ENCODE measurements around the gene NEXMIF.
"Not testable (repeated sequence)": the region's sequence is repeated elsewhere in the genome, so short reads cannot be mapped to it uniquely, and the experiment has no call there.

The NEXMIF gene

GRCh38 chrX:74925225-74926088 lies at the start of gene NEXMIF:
TSS of gene NEXMIF (minus strand) at chrX:74925452.
- peak; percentile 7 to 14 for DNase-seq

GRCh38 chrX:74961962-74962361 lies 36.7 kb upstream of the NEXMIF start:
- DNase-seq: not testable (repeated sequence)

GRCh38 chrX:74949717-74950116 lies 24.5 kb upstream of the NEXMIF start:
- DNase-seq: no peak

GRCh38 chrX:74940414-74940813 lies 15.2 kb upstream of the NEXMIF start:
- DNase-seq: no peak

- no peak for DNase-seq
These were observed 6.0 kb upstream of the NEXMIF start for GRCh38 chrX:74931214-74931613.

- DNase-seq: peak; percentile 18 to 20
These were observed 615 bp downstream of the NEXMIF start for GRCh38 chrX:74924449-74925224.

- no peak for DNase-seq
These were observed 1.3 kb downstream of the NEXMIF start for GRCh38 chrX:74923942-74924448.

- DNase-seq: no peak
These were observed 2.2 kb downstream of the NEXMIF start for GRCh38 chrX:74922922-74923543.

- no peak for DNase-seq
These were observed 13.8 kb downstream of the NEXMIF start for GRCh38 chrX:74911494-74911893.

- no peak for DNase-seq
These were observed 18.8 kb downstream of the NEXMIF start for GRCh38 chrX:74906417-74906816.

- DNase-seq: no peak
These were observed 22.4 kb downstream of the NEXMIF start for GRCh38 chrX:74902806-74903205.

- DNase-seq: no peak
These were observed 32.7 kb downstream of the NEXMIF start for GRCh38 chrX:74892561-74892960.

- no peak for DNase-seq
These were observed 34.4 kb downstream of the NEXMIF start for GRCh38 chrX:74890676-74891430.

GRCh38 chrX:74882383-74882782 lies 42.9 kb downstream of the NEXMIF start:
- not testable (repeated sequence) for DNase-seq

GRCh38 chrX:74865725-74866124 lies 59.5 kb downstream of the NEXMIF start:
- no peak for DNase-seq

- DNase-seq: no peak
These were observed 72.0 kb downstream of the NEXMIF start for GRCh38 chrX:74853255-74853654.

- DNase-seq: no peak
These were observed 89.7 kb downstream of the NEXMIF start for GRCh38 chrX:74835566-74835965.

GRCh38 chrX:74819797-74820196 lies 105.5 kb downstream of the NEXMIF start:
- not testable (repeated sequence) for DNase-seq

- DNase-seq: no peak
These were observed 110.6 kb downstream of the NEXMIF start for GRCh38 chrX:74814681-74815080.

- DNase-seq: no peak
These were observed 120.7 kb downstream of the NEXMIF start for GRCh38 chrX:74804574-74804973.

- DNase-seq: no peak
These were observed 125.2 kb downstream of the NEXMIF start for GRCh38 chrX:74800062-74800461.

GRCh38 chrX:74797338-74797887 lies 127.8 kb downstream of the NEXMIF start:
- DNase-seq: no peak

All from activated CD4-positive, alpha-beta T cell treated with anti-CD3 and anti-CD28 coated beads for 4 hours (primary cell).